ENCODE measurements around the gene GID8. TPM values are rescaled to one million over a fixed set of nuclear protein-coding genes. Genes with fewer than 3 reads are reported as not detected.

GID8 gene
- total and polyA plus RNA-seq, 2 of the 13 experiments (the other 11 are each of a cell fraction or from before 2014, with no cell fraction given): 39.6 to 59.8 TPM

DNA sequence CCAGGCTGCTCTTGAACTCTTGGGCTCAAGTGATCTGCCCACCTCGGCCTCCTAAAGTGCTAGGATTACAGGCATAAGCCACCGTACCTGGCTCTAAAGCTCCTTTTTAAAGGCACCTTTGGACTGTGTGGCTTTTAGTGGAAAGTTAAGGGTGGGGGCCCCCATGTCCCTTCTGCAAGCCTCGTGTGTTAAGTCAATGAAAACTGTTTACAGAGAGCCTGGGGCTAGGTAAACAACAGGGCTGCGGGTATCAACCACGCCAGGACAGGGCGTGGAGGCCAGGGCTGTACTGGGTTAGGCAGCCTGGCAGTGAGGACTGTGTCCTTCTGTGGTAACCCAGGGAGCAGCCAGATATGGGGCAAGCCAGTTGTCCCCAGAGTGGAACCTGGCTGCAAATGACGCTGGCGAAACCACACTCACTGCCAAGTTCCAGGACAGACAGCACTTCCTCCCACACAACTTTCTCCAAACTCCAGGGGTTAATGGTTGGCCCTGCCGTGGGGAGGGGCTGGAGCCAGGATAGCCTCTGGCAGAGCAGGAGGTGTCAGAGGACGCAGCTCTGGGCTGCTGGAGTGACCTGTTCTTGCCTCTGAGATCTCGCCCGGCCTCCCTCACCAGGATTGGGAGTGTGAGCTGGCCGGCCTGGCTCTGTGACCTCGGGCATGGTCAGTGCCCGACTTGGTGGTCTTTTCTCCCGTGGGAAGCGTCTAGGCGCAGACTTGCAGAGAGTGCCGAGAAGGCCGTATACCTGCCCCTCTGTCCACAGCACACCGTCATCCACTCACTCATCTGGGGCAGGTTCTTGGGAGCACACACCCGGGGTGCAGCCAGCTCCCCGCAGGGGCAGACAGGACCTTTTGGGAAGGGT, 17.8 kb downstream of the GID8 start (continued):
- peak; percentile 92; the same call in 1 of the 2 replicates for TF ChIP-seq MED13 (CRISPR knock-in tag; IDR thresholded peaks at IDR 0.05)
- TF ChIP-seq ZNF235 (CRISPR knock-in tag; IDR thresholded peaks at IDR 0.05; ENCODE audit: borderline replicate concordance): no peak
- TF ChIP-seq ETV5 (CRISPR knock-in tag; IDR thresholded peaks at IDR 0.05; ENCODE audit: borderline replicate concordance): peak; percentile 68; the same call in 1 of the 2 replicates
- peak; percentile 99 for TF ChIP-seq MIER3 (CRISPR knock-in tag; IDR thresholded peaks at IDR 0.05; ENCODE audit: borderline replicate concordance)
- TF ChIP-seq NR0B2 (CRISPR knock-in tag; IDR thresholded peaks at IDR 0.05): peak; percentile 67
- 0 out of 2 replicates have a peak, but pooled peaks have one; percentile 65 for TF ChIP-seq PAX8 (CRISPR knock-in tag; IDR thresholded peaks at IDR 0.05; ENCODE audit: borderline replicate concordance)
- no peak for TF ChIP-seq TCF12 (IDR thresholded peaks at IDR 0.05)
- peak; percentile 93; the same call in 1 of the 2 replicates for TF ChIP-seq TCF12 (CRISPR knock-in tag; IDR thresholded peaks at IDR 0.05)
- peak; percentile 86 for TF ChIP-seq SP4 (CRISPR knock-in tag; IDR thresholded peaks at IDR 0.05)
- no peak for TF ChIP-seq SRSF4 (IDR thresholded peaks at IDR 0.05; ENCODE audit: low read depth, low read length, poor library complexity, severe bottlenecking)
- peak; percentile 86; the same call in 1 of the 2 replicates for TF ChIP-seq ZMYM2 (CRISPR knock-in tag; IDR thresholded peaks at IDR 0.05)
- no peak for TF ChIP-seq IRX3 (CRISPR knock-in tag; IDR thresholded peaks at IDR 0.05; ENCODE audit: borderline replicate concordance, low read depth)
- TF ChIP-seq MEIS1 (CRISPR knock-in tag; IDR thresholded peaks at IDR 0.05; ENCODE audit: borderline replicate concordance): 0 out of 2 replicates have a peak, but pooled peaks have one; percentile 58
- TF ChIP-seq ZNF616 (CRISPR knock-in tag; IDR thresholded peaks at IDR 0.05; ENCODE audit: low read depth): no peak
- peak; percentile 80; the same call in 1 of the 2 replicates for TF ChIP-seq PRMT3 (CRISPR knock-in tag; IDR thresholded peaks at IDR 0.05; ENCODE audit: borderline replicate concordance, low read depth)
- TF ChIP-seq ZBTB49 (CRISPR knock-in tag; IDR thresholded peaks at IDR 0.05; ENCODE audit: borderline replicate concordance): 0 out of 2 replicates have a peak, but pooled peaks have one; percentile 48
- TF ChIP-seq ZNF382 (CRISPR knock-in tag; IDR thresholded peaks at IDR 0.05; ENCODE audit: borderline replicate concordance): no peak
- TF ChIP-seq ZNF644 (CRISPR knock-in tag; IDR thresholded peaks at IDR 0.05; ENCODE audit: low read depth): peak; percentile 88
- TF ChIP-seq BATF2 (CRISPR knock-in tag; IDR thresholded peaks at IDR 0.05): no peak
- TF ChIP-seq ZNF333 (CRISPR knock-in tag; IDR thresholded peaks at IDR 0.05; ENCODE audit: borderline replicate concordance): 0 out of 2 replicates have a peak, but pooled peaks have one; percentile 47
- no peak for TF ChIP-seq HNRNPK (IDR thresholded peaks at IDR 0.05; ENCODE audit: low read depth, low read length, poor library complexity, severe bottlenecking)
- TF ChIP-seq CC2D1A (CRISPR knock-in tag; IDR thresholded peaks at IDR 0.05): no peak
- peak; percentile 98 for TF ChIP-seq ZNF792 (CRISPR knock-in tag; IDR thresholded peaks at IDR 0.05)
- TF ChIP-seq SPEN (CRISPR knock-in tag; IDR thresholded peaks at IDR 0.05; ENCODE audit: low read depth): peak; percentile 85; the same call in 1 of the 2 replicates
- TF ChIP-seq FOSL2 (CRISPR knock-in tag; IDR thresholded peaks at IDR 0.05): peak; percentile 83
- TF ChIP-seq RXRA (CRISPR knock-in tag; IDR thresholded peaks at IDR 0.05): peak; percentile 92
